Vagina (tissue), 2 donors: ENCODE data around the gene TPRN.

Experiments used
- CTCF ChIP-seq, 3 experiments: fragments of 450-650 bp in 2 of 3; fragments of 200-600 bp in 1 of 3; sonication (generic) in 1 of 3; IDR thresholded peaks; one replicate each; pipeline ENCODE4 v1.5.1; 2017 to 2019; ENCODE audit warnings: antibody characterized with exemption in 3 of 3, mild to moderate bottlenecking in 2 of 3, moderate library complexity in 2 of 3
- POLR2A ChIP-seq, 2 donors: fragments of 450-650 bp; IDR thresholded peaks; one replicate each; pipeline ENCODE4 v1.6.1; 2017; ENCODE audit warnings: antibody characterized with exemption in 2 of 2, mild to moderate bottlenecking in 2 of 2, moderate library complexity in 2 of 2
- POLR2AphosphoS5 ChIP-seq, 2 donors: sonication (generic); formaldehyde crosslinking; IDR thresholded peaks; one replicate each; pipeline ENCODE4 v1.9.0; 2017; ENCODE audit warnings: antibody characterized with exemption in 2 of 2, mild to moderate bottlenecking in 2 of 2, low read depth in 1 of 2; ENCODE audit not compliant: insufficient read depth in 1 of 2

- TF ChIP-seq CTCF (IDR thresholded peaks at IDR 0.05) (no peak), POLR2A (IDR thresholded peaks at IDR 0.05) (no peak), POLR2AphosphoS5 (IDR thresholded peaks at IDR 0.05; ENCODE audit: insufficient read depth in 1 of 2, low read depth in 1 of 2) (no peak)
Measured at GRCh38 chr9:137160716-137161557, 39.6 kb downstream of the TPRN start.
